Renal cortical epithelial cell (primary cell): ENCODE data around the gene WSB2. TPM values are rescaled to one million over a fixed set of nuclear protein-coding genes. Genes with fewer than 3 reads are reported as not detected.
A peak's percentile ranks its signal among the peaks of the same experiment; 100 is the strongest.
"Not testable (repeated sequence)": the region's sequence is repeated elsewhere in the genome, so short reads cannot be mapped to it uniquely, and the experiment has no call there.

ENCODE experiments used
- DNase-seq: peaks from one replicate; pipeline ENCODE4 v3.0.0-alpha.2; 2011; ENCODE audit warnings: low read depth
- total RNA-seq: library from RNA; depleted of rRNA; stranded (reverse); fragments of >200 nt; gene quantifications from 2 replicates; pipeline ENCODE4 v1.2.3, GENCODE V29; 2014

The WSB2 gene
- 82.6 and 95.0 TPM in 2 replicates for total RNA-seq

DNA sequence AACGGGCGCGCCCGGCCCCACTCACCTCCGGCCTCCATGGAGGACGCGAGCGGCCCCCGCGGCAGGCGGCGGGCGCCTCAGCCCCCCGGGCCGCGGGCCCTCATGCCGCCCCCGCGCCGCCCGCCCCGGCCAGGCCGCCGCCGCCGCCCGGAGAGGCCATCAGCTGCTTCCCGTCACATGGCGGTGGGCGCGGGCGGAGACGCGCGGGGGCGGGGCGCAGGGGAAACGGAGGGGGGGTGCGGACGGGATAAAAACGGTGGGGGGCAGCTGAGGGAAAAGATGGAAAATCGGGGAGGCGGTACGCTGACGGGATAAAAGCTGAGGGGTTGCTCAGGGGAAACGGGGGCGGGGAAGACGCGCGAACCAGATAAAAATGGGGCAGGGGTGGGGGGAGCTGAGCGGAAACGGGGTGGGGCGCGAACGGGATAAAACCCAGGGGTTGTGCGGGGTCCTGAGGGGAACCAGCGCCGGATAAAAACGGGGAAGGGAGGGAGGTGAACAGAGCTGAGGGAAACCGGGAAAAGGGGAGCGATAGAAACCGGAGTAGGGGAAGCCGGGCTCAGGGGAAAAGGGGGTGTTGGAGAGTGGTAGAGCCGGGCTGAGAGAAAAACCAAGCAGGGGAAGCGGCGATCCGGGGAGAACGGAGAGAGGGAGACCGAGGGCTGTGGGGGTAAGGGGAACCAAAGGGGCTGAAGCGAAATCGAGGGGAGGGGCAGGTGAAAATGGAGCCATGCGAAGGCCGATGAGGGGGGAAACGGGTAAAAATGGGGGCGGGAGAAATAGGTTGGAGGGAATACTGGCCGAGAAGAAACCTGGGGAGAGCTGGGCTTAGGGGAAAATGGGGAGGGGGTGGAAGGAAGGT, at the start of gene WSB2:
Gene WSB2 (minus strand): TSS at position 169 of the 862 bp plus-strand sequence. CDS start 131 bp downstream, at position 38.
- no peak for DNase-seq

DNA sequence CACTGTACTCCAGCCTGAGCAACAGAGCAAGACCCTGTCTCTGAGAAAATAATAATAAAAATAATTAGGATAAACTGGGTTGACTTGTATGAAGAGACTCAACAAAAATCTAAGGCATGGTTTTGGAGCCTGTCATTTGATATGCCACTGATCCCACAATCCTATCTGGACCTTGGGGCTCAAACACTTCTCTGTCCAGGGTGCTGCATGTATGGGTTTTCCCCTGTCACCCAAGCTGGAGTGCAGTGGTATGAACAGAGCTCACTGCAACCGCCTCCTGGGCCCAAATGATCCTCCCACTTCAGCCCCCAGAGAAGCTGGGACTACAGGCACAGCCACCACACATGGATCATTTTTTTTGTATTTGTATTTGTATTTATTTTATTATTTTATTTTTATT, 48.1 kb upstream of the WSB2 start:
- DNase-seq: no peak

DNA sequence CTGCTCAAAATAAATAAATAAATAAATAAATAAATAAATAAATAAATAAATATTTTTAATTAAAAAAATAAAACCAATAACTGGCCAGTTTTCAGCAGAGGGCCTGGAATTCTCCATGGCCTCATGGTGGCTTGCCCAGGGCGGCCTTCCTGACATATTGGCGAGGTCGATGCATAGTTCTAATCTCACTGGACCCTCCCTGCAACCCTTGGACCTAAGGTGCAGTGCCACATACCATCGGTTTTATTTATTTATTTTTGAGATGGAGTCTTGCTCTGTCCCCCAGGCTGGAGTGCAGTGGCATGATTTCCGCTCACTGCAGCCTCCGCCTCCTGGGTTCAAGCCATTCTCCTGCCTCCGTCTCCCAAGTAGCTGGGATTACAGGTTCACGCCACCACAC, 46.7 kb upstream of the WSB2 start:
- no peak for DNase-seq

DNA sequence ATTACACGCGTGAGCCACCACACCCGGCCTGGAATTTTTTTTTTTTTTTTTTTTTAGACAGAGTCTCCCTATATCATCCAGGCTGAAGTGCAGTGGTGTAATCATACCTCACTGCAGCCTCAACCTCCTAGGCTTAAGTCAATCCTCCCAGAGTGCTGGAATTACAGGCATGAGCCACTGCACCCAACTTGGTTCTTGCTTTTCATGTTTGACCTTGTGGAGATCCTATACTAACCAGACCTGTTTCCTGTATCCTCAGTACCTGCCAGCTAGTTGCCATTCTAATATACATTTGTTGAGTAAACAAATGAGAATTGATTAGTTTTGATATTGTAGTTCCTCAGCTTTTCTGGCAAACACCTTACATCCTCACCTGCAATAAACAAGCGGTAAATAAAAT, 46.0 kb upstream of the WSB2 start:
- DNase-seq: no peak

DNA sequence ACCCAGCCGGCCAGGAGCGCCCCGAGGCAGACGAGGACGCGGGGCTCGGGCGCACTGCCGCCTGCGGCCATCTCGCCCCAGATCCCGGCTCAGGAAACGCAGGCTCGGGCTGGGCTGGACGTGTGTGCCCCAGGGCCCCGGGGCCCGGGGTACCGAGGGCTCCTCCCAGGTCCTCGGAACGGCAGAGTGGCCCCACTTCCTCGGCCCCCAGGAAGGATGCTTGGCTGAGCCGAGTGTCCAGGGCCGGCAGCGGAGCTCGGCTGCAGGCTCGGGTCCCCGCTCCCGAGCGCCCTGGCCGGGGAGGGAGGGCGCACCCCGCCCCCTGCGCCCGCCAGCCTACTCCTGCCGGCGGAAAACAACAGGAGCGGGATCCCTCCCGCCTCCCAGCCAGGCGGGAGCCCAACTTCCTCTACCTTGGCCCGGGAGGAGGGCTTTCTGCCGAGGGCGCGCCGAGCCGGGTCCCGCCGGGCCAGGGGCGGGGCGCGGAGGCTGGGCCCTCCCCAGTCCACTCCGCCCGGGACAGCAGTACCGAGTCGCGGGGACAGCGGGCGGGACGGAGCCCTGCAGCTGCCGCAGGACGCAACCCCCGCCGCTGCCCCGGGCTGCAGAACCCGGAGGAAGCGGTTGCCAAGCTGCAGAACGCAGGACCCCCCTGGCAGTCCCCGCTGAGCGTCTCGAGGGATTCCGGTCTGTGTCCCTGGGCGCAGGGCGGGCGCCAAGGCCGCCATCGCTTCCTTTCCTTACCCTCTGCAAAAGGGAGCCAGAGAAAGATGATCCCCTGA, 42.8 kb upstream of the WSB2 start, which contains the start of gene VSIG10:
Gene VSIG10 (minus strand): TSS at position 411 of the 782 bp plus-strand sequence. CDS start 340 bp downstream, at position 71.
- peak; percentile 26 for DNase-seq

DNA sequence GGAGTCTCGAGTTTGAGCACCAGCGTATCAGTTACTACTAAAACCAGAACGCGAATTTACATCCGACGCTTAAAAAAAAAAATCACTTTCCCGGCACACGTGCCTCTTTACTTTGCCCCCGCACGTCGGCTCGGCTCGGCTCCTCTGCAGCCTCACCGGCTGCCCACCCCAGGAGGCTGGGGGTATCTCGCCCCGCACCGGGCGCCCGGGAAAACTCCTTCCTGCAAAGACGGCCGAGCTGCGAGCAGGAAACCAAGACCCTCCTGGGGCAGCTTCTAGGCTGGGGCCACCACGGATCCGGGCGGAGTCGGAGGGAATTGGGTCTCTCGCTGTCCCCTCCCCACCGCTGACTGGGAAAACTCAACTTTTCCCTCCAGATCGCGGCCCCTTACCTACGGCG, 42.2 kb upstream of the WSB2 start:
- no peak for DNase-seq

DNA sequence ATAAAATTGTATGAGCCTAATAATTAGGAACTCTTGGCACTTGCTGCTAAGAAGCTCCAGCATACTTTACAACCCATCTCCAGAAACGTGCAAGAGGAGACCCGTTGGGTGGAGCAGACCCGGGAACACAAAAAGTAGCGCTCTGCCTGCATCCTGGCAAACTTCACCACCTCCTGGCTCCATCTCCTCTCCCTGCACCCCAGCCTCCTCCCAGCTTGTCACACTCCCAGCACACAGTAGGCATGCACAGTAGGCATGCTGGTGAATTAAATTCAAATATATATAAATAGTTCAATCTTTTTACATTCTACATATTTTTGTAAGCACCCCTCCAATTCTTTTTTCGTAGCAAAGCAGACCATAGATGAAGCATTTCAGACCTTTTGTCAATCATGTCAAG, 41.6 kb upstream of the WSB2 start:
- no peak for DNase-seq

DNA sequence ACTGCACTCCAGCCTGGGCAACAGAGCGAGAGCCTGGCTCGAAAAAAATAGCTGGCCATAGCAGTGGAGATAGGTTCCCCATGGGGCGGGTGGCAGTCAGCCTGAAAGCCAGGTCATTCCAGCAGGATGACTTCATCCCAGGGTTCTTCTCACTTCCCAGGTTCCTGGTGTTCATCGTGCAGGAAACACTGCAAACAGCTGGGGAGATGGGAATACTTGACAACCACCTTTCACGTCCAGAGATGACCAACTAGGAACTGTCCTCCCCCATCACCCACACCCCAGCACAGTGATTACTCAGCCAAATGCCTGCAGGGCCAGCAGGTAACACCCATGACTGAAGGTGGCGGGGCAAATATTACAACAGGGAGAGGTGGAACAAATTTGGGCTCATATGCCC, 41.1 kb upstream of the WSB2 start:
- DNase-seq: peak; percentile 62

DNA sequence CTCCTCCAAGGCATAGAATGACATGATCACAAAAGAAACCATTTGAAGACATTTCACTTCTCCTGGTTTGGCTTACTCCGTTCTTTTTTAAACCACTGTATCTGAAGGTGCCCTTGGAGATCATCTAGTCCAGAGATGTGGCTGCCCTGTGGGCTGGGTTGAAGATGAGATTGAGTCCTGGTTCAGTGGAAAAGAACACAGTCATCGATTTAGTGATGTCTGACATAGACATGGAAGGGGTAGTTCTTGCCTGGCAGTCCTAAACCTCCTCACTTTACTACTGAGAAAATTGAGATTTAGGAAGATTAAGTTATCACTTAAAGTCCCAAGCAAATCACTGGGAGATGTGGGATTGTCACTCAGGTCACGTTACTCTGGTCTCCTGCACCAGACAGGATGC, 40.1 kb upstream of the WSB2 start:
- DNase-seq: no peak

DNA sequence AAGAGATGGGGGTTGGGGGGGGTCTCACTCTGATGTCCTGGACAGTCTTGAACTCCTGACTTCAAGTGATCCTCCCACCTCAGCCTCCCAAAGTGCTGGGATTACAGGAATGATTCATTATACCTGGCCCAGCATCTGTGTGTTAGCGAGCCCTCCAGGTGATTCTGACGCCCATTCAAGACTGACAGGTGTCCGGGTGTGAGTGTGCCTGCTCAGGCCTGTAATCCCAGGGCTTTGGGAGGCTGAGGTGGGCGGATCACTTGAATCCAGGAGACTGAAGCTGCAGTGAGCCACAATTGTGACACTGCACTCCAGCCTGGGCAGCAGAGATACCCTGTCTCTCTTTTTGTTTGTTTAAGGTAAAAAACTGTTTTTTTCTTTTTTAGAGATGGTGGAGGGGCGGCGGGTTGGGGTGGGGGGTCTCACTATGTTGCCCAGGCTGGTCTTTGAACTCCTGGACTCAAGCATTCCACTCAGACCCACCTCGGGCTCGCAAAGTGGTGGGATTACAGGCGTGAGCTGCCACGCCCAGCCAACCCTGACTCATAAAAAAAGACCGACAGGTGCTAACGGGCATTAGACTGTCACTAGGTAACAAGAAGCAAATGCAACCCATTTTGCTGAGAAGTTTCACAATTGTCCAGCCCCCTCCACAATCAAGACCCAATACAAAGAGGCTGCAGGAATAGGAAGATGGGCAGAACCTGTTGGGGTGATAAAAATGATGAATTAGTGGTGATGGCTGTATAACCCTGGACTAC, 38.1 kb upstream of the WSB2 start:
- DNase-seq: no peak

DNA sequence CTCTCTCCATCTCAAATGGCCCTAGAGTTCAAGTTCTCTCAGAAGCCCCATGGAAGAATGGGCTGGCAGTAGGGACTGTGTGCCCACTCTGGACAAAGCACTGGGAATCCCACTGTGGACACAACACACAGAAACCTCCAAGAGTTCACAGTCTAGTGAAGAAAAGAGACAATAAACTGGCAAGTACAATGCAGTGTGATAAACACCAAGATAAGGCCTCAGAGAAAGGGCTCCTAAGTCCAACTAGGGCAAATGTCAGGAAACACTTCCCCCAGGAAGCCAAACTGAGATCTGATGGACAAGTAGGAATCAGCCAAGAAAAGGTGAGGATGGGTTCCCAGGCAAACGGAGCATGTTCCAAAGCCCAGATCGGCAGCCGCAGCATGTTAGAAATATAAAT, 37.4 kb upstream of the WSB2 start:
- no peak for DNase-seq

DNA sequence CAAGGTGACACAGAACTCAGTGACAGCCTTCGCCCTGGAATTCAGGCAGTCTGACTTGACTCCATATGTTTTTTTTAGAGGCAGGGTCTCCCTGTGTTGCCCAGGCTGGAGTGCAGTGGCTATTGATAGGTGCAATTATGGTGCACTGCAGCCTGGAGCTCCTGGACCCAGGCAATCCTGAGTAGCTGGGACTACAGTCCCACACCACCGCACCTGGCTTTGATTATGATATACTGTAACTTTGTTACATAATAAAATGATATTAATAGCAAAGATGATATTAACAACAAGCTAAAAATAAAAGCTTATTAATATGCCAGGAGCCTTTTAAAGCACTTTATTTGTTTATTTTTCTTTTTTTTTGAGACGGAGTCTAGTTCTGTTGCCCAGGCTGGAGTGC, 33.1 kb upstream of the WSB2 start:
- DNase-seq: no peak

DNA sequence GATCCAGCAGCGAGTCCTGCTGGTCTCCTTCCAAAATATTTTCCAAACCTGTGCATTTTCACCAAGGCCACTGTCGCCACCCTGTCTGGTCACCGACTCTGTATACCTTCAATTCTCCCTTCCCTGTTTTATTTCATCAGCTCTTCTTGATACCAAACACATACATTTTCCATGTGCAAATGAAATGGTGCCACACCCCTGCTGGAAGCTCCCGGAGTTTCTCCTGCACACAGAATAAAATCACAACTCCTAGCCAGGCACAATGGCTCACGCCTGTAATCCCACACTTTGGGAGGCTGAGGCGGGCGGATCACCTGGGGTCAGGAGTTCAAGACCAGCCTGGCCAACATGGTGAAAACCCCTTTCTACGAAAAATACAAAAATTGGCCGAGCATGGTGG, 28.8 kb upstream of the WSB2 start:
- no peak for DNase-seq

DNA sequence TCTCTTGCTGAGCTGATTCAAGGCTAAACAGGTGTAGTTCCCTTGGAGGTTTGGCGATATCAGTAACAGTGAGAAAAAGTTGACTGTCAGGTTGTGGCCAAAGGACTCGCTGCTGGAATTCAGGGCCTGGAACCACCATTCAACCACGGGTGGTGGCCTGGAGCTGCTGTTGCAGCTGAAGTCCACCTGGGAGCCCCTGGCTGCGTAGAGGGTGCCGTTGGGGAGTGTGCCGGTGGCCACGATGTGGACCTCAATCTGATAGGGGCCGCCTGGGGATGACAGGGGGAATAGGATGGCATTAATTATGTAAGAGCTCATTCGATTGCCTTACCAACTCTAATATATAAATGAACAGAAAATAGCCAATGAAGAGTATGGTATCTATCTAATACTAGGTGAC, 21.2 kb upstream of the WSB2 start:
- DNase-seq: no peak

DNA sequence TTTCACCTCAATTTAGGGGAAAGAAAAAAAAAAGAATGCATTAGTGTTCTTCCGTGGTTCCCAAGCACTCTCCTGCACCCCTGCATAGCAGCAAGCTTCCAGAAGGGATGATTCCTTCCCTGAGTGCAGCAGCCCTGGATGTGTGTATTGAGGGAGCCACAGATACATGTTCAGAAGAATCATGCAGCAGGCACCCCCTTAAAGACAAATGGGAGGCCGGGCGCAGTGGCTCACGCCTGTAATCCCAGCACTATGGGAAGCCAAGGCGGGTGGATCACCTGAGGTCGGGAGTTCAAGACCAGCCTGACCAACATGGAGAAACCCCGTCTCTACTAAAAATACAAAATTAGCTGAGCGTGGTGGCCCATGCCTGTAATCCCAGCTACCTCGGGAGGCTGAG, 20.5 kb upstream of the WSB2 start:
- not testable (repeated sequence) for DNase-seq

DNA sequence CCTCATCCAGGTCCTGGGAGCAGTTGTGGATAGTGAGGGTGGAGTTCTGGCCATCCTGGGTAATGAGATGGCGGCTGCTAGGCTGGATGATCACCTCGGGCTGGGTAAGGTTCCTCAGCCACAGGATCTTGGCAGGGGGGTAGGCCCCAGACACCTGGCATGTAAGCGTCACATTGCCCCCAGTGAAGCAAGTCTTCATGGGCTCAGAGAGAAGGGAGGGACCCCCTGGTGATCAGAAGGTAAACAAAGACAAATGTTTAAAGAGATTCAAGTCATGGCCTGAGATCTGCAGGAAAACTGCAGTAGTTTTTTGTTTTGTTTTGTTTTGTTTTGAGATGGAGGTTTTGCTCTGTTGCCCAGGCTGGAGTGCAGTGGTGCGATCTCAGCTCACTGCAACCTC, 12.8 kb upstream of the WSB2 start:
- DNase-seq: no peak

DNA sequence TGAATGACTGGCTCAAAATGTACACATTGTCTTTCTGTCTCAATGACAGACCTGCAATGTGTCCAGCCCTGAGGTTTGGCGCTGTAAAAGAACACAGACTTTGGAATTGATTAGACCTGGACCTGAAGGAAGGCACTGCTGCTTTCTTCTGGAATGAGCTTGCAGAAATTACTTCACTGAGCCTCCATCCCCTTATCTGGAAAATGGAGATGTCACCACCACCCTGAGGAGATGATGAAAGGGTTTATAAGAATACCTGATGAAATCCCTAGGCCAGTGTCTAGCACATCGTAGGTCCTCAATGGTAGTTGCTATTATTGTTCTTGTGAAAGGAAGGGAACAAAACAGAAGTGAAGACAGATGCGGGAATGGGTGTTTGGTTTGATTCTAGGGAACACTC, 9.7 kb upstream of the WSB2 start:
- DNase-seq: no peak

DNA sequence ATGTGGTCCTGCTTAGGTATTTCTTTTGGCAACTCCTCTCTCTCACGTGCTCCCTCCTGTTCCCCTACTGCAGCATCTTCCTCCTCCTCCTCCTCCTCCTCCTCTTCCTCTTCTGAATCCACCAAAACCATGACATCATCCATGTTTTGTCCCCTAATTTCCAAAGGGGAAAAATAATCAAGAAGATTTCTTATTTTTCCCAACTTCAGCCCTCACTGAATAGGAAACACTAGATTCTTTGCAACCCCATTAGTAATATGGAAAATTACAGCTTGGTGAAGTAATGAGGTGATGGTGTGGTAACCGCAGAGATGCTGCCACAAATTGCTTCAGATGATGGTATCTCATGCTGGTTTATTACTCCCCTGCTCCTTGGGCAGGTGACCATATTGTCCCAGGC, 7.5 kb upstream of the WSB2 start:
- DNase-seq: no peak

DNA sequence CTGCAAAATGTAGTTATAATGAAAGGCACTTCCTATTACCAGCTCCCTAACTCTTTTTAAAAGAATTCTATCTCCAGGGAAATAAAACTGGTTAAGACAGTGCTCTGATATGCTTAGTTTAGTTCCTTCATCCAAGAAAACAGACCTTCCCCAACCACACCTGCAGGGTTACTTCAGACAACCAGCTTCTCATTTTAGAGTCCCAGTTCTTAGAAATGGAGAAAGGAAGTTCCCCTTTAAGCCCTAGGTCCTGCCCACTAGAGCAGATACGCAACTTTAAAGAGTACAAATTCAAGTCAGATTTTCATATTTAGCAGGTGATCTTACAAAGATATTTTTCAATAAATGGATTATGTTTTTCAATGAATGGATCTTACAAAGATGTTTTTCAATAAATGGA, 4.4 kb upstream of the WSB2 start:
- no peak for DNase-seq

DNA sequence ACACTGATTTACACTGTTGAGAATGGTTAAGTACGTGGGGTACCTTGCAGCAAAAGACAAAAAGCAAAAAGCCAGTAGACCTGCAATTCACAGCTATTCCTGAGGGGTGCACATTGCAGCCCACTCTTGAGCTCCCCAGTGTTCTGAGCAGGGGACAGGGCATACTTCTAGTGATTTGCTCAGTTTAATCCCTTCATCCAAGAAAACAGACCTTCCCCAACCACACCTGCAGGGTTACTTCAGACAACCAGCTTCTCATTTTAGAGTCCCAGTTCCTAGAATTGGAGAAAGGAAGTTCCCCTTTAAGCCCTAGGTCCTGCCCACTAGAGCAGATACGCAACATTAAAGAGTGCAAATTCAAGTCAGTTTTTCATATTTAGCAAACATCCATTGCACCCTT, 3.6 kb upstream of the WSB2 start:
- no peak for DNase-seq

DNA sequence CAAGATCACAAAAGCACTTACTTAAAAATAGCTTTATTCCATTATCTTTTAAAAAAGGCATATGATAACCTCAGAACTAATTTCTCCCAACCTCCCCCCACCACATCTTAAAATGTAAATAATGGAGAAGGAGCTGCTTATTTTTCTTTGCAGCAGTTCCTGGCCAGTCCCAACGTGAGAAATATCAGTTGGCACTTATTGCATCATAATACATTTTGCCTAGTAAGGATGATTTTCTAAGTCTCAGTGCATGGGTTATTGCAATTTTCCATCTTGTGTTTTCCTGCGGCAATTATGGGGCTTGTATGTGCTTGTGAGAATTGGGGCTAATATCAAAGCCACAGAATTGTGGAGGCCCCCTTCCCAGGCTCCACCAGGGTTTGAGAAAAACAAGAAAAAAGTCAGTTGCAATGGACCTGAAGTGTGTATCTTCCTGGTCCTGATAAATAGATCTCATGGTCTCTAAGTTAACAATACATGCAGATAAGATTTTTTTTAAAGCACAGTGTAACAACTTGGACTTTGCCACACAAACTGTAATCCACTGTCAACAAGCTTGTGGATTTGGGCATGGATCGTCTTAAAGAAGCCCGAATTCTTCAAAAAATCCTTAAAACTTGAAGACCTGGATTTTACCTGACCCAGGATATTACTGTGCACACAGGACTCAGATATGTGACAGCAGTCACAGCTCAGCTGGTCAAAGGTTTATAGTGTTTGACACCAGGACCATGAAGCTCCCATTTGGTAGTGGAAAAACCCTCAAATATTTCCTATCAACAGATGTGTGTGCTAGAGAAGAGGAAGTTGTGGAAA, 2.8 kb upstream of the WSB2 start:
- DNase-seq: no peak
